HG03045 (cell line): ENCODE results near the gene FAM98A.

Experiments
- ATAC-seq: cut with Tn5 transposase; IDR thresholded peaks from one replicate; pipeline ENCODE4 v1.9.1; 2021; ENCODE audit warnings: mild to moderate bottlenecking, moderate library complexity; ENCODE audit not compliant: unreplicated experiment

The FAM98A gene

DNA sequence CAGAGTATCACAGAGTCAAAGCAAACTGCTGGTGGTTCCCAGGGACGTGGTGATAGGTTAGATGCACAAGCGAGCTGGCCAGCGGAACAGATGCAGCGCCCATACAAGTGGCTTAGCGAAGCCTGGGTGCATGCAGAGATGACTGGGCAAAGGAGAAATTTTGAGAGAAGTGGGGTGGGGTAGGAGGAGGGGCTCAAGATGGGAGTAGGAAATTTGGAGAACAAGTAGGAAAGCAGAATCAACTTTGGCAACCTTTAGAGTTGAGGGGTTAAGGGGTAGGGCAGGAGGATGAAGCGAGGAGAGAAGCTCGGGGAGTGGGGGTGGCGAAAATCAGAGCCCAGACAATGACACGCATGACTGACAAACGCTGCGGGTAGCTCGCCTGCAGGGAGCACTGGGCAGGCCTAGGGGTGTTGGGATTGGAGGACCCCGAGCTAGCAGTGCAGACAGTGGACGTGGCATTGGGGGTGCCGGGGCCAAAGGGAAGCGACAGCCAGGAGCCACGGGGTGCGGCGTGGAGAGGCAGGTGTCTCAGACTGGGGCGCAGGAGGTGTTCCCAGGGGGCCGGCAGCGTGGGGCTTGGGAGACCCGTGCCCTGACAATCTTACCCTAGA, 431 bp downstream of the FAM98A start:
- peak; percentile 54 for ATAC-seq

DNA sequence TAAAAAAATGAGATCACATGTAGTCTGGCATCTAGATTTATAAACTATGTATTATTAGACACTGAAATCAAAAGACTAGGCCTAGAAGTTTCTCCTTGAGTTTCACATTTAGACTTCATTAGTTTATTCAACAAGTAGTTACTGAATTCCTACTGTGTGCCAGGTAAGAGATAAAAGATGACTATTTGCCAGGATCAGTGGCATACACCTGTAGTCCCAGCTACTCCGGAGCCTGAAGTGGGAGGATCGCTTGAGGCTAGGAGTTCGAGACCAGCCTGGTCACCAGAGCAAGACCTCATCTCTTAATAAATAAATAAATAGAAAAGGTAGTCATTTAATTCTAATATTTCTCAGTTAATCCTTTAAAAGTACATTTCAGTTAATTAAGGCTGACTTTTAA, 2.1 kb downstream of the FAM98A start:
- ATAC-seq: no peak

DNA sequence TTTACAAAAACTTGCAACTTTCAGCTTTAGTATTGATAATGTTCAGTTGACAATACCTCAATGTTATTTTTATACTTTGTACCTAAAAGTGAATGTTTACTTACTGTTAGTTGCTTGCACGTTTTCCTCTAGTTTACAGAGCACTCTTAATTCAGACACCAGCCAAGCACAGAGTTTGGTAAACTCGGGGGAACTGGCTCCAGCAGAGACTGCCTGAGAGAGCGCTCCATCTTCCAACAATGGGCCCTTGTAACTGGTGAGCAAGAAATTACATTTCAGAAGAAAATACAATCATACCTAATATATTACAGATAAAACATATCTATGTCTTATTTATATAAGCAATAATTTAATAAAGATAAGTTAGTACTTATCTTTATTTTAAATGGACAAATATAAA, 3.7 kb downstream of the FAM98A start:
- ATAC-seq: no peak

DNA sequence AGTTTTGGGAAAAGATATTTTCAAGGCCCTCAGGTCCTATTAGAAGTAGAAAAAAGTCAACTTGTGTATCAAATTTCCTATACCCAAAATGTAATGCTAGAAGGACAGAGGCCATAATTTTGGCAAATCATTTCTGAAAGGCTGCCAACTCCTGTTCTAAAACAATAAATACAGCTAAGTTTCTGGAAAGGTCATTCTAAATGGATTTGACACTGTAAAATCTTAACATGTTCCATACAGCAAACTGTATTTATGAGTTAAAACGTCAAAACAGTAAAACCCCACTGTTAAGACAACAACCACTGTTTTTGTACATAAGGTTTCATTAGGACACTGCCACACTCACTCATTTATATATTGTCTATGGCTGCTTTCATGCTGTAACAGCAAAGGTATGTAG, 9.7 kb downstream of the FAM98A start:
- no peak for ATAC-seq

DNA sequence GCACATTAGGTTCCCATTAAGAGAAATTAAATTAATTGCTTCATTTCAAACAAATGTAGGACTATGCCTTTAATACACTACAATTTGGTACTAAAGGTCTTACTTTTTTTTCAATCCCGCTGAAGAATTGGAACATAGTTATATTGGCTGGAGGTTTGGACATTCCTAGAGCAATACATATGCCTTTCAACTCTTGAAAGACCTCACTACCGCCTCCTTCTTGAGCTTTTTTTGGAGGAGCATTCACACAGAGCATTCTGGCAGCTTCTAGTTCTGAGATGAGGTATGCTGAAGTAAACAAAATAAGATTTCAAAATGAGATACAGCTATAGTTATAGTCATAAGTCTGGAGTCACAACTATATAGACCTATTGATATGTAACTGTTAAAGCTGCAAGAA, 10.9 kb downstream of the FAM98A start:
- ATAC-seq: no peak

DNA sequence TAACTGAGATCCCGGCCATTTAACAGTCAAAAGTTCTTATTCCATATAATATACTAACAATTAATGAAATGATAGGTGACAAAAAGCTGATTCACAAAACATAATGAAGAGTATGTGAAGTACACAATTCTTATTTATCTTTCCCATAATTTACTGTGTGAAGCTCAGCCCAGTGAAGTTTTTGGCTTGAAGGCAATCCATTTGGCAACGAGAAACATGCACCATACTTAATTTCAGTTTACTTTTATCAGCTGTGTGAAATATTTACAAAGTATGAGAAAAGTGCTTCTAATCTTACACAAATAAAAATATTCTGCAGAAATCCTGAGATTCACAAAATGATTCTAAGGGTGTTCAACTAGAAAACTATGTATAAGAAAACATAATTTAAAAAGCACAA, 12.3 kb downstream of the FAM98A start:
- ATAC-seq: no peak

DNA sequence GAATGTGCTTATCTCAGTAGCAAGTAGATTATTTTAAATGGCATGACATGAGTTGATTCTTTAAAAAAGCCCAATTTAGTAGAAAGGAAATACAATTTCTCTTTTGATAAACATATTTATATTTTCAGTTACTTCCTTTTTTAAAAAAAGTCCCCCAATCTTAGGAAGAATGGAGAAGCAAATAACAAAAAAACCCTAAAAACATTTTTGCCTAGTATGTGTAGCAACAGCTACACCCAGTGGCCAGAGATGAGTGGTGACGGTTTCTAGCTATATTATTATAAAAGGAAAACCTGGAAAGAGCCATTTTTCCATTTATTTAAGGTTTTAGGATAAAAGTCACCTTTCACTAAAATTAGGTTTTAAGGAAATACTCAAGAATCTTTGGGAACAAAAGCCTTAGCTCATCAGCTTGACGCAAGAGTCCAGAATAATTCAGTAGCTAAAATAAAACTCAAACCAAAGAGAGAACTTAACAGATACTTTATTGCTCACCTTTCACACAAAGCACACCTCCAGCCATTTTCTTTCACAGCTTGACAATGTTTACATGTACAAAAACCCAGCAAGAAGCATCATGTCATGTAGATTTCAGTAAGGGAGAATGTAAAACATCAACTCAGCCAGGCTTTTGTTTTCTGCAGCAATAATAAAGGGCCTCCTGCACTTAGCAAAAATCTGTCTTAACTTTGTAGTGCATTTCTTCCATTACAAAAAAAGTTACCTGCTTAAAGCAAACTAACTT, 15.7 kb downstream of the FAM98A start:
- no peak for ATAC-seq

DNA sequence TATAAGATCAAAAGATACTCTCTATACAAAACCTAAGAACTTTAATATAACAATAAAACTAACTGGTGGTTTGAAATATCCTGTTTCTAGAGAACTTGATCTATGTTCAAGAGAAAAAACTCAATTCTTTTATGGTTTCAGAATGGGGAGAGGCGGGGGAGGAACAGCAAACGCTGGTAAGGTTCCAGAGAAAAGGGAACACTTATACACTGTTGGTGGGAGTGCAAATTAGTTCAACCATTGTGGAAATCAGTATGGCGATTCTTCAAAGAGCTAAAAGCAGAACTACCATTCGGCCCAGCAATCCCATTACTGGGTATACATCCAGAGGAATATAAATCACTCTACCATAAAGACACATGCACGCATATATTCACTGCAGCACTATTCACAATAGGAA, 17.2 kb downstream of the FAM98A start:
- ATAC-seq: no peak

DNA sequence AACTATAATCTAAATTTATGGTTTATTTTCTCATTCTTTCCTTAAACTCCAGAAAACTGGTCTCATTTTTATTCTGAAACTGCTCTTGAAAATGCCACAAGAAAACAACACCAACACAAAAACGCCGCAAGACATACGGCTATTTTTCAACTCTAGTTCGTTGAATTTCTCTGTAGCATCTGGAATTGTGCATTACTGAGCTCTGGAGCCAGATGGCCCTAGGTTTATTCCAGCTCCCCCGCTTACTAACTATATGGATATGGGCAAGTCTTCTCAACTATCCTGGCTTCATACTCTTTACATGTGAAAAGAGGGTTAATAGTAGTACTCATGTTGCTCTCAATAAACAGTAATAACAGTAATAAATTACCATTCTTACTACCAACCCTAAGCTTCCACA, 19.9 kb downstream of the FAM98A start:
- no peak for ATAC-seq

DNA sequence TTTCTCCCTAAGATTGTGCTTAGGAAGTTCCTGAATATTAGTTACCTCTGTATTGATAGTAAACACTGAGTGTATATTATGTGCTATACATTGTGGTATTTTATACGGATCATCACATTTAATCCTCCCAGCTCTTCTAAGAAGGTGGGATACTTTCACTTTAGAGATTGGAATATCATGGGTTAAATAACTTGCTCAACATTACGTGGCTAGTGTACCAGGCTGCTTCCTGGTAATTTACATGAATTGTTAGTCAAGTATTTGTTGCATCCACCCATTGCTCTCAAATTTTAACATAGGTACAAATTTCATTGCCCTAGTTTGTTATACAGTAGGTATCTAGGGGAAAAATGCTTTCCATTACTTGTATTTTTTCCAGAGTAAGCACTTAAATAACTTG, 21.4 kb downstream of the FAM98A start:
- ATAC-seq: no peak

DNA sequence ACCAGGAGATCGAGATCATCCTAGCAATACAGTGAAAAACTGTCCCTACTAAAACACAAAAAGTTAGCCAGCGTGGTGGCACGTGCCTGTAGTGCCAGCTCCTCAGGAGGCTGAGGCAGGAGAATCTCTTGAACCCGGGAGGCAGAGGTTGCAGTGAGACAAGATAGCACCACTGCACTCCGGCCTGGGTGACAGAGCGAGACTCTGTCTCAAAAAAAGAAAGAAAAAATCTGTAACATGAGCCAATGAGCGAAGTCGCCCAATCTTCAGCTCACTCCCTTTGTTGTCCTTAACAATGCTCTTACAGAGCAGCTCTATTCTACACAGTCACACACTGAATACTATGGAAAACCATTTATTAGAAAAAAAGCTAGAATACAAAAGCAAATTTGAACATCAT, 22.0 kb downstream of the FAM98A start:
- no peak for ATAC-seq

DNA sequence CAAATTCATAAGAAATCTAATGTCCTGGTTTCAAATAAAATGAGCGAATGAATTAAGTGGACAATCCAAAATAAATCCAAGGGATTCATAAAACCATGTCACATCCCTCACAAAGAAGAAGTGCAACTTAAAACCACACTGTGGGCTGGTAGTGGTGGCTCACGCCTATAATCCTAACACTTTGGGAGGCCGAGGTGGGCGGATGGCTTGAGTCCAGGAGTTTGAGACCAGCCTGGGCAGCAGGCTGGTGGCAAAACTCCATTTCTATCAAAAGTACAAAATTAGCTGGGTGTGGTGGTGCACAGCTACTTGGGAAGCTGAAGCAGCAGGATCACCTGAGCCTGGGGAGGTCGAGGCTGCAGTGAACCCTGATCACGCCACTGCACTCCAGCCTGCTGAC, 25.4 kb downstream of the FAM98A start:
- ATAC-seq: no peak

DNA sequence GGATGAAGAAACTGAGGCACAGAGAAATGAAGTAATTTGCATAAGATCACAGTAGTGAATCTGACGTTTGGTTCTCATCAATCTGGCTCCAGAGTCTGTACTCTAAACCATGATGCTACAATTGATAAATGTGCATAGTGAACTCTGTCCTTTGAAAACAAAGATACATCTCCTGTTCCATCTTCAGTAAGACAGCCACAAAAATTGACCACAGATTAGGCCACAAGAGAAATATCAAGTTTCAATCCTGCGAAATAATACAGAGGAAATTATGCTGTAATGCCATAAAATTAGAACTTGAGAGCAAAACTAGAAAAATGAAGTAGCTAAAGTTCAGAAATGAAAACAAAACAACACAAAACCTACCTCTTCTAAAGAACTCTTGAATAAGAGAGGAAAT, 28.4 kb downstream of the FAM98A start:
- ATAC-seq: no peak

DNA sequence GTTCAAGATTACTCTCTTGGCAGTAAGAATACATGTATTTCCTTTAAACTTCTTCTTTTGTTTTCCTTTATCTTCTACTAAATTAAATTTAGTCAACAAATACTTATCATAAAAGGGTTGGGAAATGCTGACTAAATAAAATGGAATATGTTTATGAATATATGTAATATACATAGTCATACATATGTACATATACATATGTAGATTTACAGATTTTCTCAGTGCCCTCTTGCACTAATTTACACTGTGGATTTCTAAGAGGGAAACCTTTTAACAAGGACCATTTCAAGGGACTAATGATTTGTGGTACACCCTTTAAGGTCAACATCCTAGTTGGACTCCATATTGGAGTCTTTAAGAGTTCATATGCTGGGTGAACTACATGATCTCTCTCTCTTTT, 37.2 kb downstream of the FAM98A start:
- no peak for ATAC-seq

DNA sequence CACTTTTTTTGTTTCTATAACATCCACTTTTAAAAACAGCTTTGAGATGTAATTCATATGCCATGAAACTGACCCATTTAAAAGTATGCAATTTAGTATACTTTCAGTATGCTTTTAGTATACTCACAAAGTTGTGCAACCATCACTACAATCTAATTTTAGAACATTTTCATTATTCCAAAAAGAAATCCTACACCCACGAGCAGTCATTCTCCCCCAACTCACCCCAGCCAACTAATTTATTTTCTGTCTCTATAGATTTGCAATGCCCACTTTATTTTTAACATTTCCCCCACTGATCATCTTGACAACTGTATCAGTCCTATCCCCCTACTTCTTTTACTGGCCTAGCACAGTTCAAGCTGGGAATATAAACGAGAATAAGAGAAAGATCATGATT, 39.1 kb downstream of the FAM98A start:
- no peak for ATAC-seq

DNA sequence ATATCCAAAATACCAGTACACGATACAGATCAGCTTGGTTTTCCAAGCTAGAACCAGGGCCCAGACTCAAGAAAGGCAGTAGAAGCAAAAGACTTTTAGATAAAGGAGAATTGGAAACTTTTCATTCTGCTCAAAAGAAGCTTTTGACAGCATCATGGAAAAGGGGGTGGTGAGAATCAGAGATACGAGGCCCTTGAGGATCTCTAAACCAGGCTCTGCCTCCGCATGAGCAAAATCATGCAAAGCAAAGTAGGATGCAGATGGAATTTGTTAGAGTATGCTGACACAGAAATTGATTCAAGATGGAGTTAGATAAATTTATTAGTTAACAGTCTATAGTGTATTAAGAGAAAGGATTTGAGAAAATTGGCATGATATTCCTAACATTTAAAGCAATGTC, 39.8 kb downstream of the FAM98A start:
- ATAC-seq: no peak

DNA sequence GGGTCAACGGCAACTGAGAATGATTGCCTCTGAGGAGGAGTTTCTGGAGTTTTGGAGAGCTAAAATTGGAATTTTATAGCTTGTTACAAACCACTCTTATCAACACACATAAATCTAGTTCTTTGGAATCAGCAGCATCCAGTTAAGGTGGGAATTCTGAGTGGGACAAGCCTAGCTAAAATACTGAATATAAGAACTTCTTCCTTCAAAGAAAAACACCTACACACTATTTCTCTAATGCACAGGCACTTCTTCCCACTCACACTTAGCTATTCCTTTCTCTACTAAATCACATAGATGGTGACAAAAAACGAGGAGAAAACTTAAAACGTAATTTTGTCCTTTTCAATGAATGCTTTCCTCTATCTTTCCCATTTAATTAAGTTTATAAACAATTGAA, 43.4 kb downstream of the FAM98A start:
- ATAC-seq: no peak

DNA sequence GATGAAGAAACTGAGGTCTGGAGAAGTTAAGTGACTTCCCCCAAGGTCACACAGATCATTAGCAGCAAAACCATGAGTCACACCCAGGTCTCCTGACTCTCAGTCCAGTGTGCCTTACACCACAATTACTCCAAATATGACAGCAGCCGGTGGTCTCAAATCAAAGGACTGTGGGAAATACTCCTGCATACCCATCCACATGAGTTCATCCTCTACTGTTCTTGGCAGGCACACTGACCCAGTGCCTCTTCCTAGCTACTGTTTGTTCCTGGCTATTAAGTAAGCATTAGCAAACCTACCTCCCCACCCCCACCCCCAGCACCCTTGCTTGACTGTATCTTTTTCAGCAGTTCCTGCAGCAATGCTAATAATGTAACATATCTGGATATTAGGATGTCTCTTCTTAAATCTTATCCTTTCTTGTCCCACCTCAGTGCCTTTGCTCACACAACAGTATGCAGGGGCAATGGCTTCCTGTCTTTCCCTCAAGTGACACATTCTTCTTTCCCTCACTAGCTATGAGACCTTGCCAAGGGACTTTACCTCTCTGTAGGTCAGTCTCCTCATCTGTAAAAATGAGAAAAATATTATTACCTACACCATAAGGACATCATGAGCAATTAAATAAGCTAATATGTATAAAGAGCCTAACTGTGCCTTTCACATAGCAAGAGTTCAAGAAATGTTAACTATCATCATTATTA, 46.2 kb downstream of the FAM98A start:
- no peak for ATAC-seq

DNA sequence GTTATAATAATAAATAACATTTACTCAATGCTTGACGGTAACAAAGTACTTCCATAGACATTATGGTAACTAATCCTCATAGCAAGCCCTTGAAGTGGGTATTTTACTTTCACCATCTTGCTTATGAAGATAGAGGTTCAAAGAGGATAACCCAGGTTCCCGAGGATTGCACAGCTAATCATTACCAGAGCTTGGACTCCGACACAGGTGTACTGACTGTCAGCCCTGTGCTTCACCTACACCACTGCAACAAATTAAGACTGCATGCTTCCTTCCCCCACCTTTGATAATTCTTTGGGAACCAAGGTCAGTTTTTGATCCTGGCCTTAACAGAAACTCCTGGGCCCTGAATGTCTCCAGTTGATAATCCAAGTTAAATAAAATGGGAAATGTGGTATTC, 48.9 kb downstream of the FAM98A start:
- no peak for ATAC-seq

DNA sequence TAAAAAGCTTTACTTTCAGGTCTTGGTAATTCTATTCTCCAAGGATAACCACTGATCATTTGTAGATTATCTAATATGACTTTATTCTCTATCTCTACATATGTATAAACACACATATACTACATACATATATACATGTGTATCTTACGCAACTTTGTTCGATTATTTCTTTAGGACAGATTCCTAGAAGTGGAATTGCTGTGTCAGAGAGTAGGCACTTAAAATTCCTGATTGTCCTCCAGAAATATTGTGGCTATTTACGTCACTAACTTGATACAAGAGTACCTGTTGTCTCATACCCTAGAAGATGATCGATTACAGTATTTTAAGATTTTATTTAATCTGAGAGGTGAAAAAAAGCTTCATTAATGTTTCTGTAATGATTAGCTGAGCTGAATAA, 57.9 kb downstream of the FAM98A start:
- ATAC-seq: no peak

DNA sequence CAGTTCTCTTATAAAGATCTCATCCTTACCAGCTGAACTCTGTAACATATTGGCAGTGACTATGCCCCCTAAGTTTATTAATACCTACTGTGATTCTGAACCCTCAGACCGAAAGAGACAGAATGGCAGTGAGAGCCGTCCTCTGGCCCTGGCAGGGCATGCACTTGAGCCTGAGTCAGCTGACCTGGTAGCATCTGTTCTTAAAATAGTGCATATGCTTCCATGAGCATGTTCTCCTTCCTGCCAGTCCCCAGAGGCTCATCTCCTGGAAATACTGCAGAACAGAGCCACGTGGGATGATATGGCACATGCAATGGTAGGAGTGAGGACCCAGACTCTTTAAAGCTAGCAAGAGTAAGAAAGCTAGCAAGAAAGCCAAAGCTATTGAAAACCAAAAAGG, 63.7 kb downstream of the FAM98A start:
- ATAC-seq: no peak
